GM23248 (cell line): ENCODE results near the gene DRAXIN. TPM values are rescaled to one million over a fixed set of nuclear protein-coding genes. Genes with fewer than 3 reads are reported as not detected.

Experiments used
- DNase-seq: peaks from one replicate; pipeline ENCODE4 v3.0.0-alpha.2; 2015
- H2AFZ ChIP-seq: fragments of 200-600 bp; sonication (generic); 2 replicates; pipeline ENCODE4 v1.6.1; 2016; ENCODE audit warnings: antibody characterized with exemption
- H3F3A ChIP-seq: fragments of 200-600 bp; sonication (generic); 2 replicates; pipeline ENCODE4 v1.6.1; 2016; ENCODE audit warnings: mild to moderate bottlenecking, antibody characterized with exemption, mixed run types; ENCODE audit not compliant: insufficient read depth
- H3K27ac ChIP-seq: fragments of 200-600 bp; sonication (generic); 2 replicates; pipeline ENCODE4 v1.5.1; 2016; ENCODE audit warnings: mild to moderate bottlenecking
- H3K27me3 ChIP-seq: fragments of 200-600 bp; sonication (generic); replicated peaks from 2 replicates; pipeline ENCODE4 v1.6.1; 2016; ENCODE audit warnings: mild to moderate bottlenecking; ENCODE audit not compliant: insufficient read depth
- H3K36me3 ChIP-seq: fragments of 200-600 bp; sonication (generic); 2 replicates; pipeline ENCODE4 v1.6.1; 2016; ENCODE audit warnings: low read depth, mild to moderate bottlenecking
- H3K4me1 ChIP-seq: fragments of 200-600 bp; sonication (generic); 2 replicates; pipeline ENCODE4 v1.6.1; 2016; ENCODE audit warnings: mild to moderate bottlenecking; ENCODE audit not compliant: insufficient read depth
- H3K4me2 ChIP-seq: fragments of 200-600 bp; sonication (generic); one replicate; pipeline ENCODE4 v1.6.1; 2016; ENCODE audit warnings: mild to moderate bottlenecking; ENCODE audit not compliant: unreplicated experiment
- H3K4me3 ChIP-seq: fragments of 200-600 bp; sonication (generic); 2 replicates; pipeline ENCODE4 v1.5.1; 2016; ENCODE audit warnings: mild to moderate bottlenecking
- H3K79me2 ChIP-seq: fragments of 200-600 bp; sonication (generic); 2 replicates; pipeline ENCODE4 v1.6.1; 2016; ENCODE audit warnings: mild to moderate bottlenecking; ENCODE audit not compliant: insufficient read depth
- H3K9ac ChIP-seq: fragments of 200-600 bp; sonication (generic); 2 replicates; pipeline ENCODE4 v1.6.1; 2016; ENCODE audit warnings: mild to moderate bottlenecking
- H3K9me2 ChIP-seq: fragments of 200-600 bp; sonication (generic); 2 replicates; pipeline ENCODE4 v1.6.1; 2016; ENCODE audit warnings: mixed run types, mild to moderate bottlenecking, moderate library complexity; ENCODE audit not compliant: insufficient read depth
- H3K9me3 ChIP-seq: fragments of 200-600 bp; sonication (generic); one replicate; pipeline ENCODE4 v1.6.1; 2017; ENCODE audit warnings: low read depth
- H4K20me1 ChIP-seq: fragments of 200-600 bp; sonication (generic); 2 replicates; pipeline ENCODE4 v1.6.0; 2016; ENCODE audit not compliant: insufficient read depth
- EZH2 ChIP-seq: fragments of 200-600 bp; sonication (generic); IDR thresholded peaks from 2 replicates; pipeline ENCODE4 v1.6.1; 2018; ENCODE audit warnings: antibody characterized with exemption, mild to moderate bottlenecking; ENCODE audit not compliant: insufficient read depth, poor library complexity, severe bottlenecking
- EZH2phosphoT487 ChIP-seq: fragments of 200-600 bp; sonication (generic); IDR thresholded peaks from 2 replicates; pipeline ENCODE4 v1.6.1; 2018; ENCODE audit warnings: antibody characterized with exemption, moderate library complexity, mild to moderate bottlenecking, low read depth; ENCODE audit not compliant: insufficient read depth
- WGBS, 2 experiments: methylation state at CpG; one replicate each; pipeline ENCODE4 v1.1.6; 2015 to 2017; ENCODE audit warnings: low lambda C conversion rate in 2 of 2, low coverage in 1 of 2; ENCODE audit errors: missing lambda C conversion rate in 2 of 2; 5-methylcytosine and 5-hydroxymethylcytosine counted together
- in situ Hi-C: fragments of 300-500 bp; cut with MboI; formaldehyde crosslinking; loops from 2 replicates; pipeline ENCODE4 v1.15.0; 2020
- polyA plus RNA-seq: library from polyadenylated mRNA; unstranded; fragments of >200 nt; fragmentation: Nextera tagmentation; extraction: Ambion mirVana; gene quantifications from 2 replicates; pipeline ENCODE4 v1.2.1, GENCODE V29; 2016
- total RNA-seq: library from RNA; depleted of rRNA; stranded (reverse); fragments of >200 nt; shearing (Covaris generic); gene quantifications from 2 replicates; pipeline ENCODE4 v1.2.3, GENCODE V29; 2014

DRAXIN gene
- total and polyA plus RNA-seq, 2 experiments from 2014 or later = 0.06 to 0.11 TPM

DNA sequence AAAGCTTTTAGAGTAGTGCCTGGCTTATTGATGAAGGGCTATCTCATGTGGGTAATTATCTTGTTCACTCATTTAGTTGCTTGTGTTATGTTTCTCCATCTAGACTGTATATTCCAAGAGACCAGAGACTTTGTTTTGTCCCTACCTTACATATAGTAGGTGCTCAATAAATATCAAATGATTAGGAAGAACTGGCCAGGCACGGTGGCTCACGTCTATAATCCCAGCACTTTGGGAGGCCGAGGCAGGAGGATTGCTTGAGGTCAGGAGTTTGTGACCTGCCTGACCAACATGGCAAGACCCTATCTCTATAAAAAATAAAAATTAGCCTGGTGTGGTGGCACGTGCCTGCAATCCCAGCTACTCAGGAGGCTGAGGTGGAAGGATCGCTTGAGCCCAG lies 46.2 kb upstream of the DRAXIN start:
- WGBS, 2 experiments = 77 to 84% methylated on average over 5 of the region's 5 CpGs
- no peaks in the 10 kb centered on the region for H3K9me3 ChIP-seq
- H3K27me3 ChIP-seq = no peaks in the 10 kb centered on the region
- H3F3A ChIP-seq = no peaks in the 10 kb centered on the region
- H3K4me1 ChIP-seq = no peaks in the 10 kb centered on the region
- H3K9me2 ChIP-seq = no peaks in the 10 kb centered on the region
- no peak overlapping the region for H3K9ac ChIP-seq
- DNase-seq = no peak
- TF ChIP-seq EZH2 = no peak
- TF ChIP-seq EZH2phosphoT487 = no peak
- no peak overlapping the region for H3K27ac ChIP-seq
- H3K4me3 ChIP-seq = no peak overlapping the region
- no peak overlapping the region for H3K4me2 ChIP-seq
- H3K36me3 ChIP-seq = no peaks in the 10 kb centered on the region
- in situ Hi-C loops = no loop called here
- H2AFZ ChIP-seq = no peak overlapping the region
- no peaks in the 10 kb centered on the region for H4K20me1 ChIP-seq
- no peaks in the 10 kb centered on the region for H3K79me2 ChIP-seq

- H3F3A ChIP-seq = no peaks in the 10 kb centered on the region
- H3K4me1 ChIP-seq = no peaks in the 10 kb centered on the region
- H3K27ac ChIP-seq = no peak overlapping the region
- H2AFZ ChIP-seq = no peak overlapping the region
- H3K4me2 ChIP-seq = no peak overlapping the region
- no peaks in the 10 kb centered on the region for H3K9me2 ChIP-seq
- H3K9me3 ChIP-seq = no peaks in the 10 kb centered on the region
- no peaks in the 10 kb centered on the region for H4K20me1 ChIP-seq
- in situ Hi-C loops = no loop called here
- TF ChIP-seq EZH2phosphoT487 (no peak), EZH2 (no peak)
- no peak overlapping the region for H3K4me3 ChIP-seq
- DNase-seq = peak; percentile 83
- 19 to 22% methylated on average over 8 of the region's 8 CpGs for WGBS, 2 experiments
- H3K9ac ChIP-seq = no peak overlapping the region
- H3K36me3 ChIP-seq = no peaks in the 10 kb centered on the region
- H3K27me3 ChIP-seq = no peaks in the 10 kb centered on the region
- no peaks in the 10 kb centered on the region for H3K79me2 ChIP-seq
These were observed 45.7 kb upstream of the DRAXIN start for GRCh38 chr1:11645670-11646265.

GRCh38 chr1:11646317-11646716 lies 45.2 kb upstream of the DRAXIN start:
- no peaks in the 10 kb centered on the region for H4K20me1 ChIP-seq
- in situ Hi-C loops = no loop called here
- H3F3A ChIP-seq = no peaks in the 10 kb centered on the region
- WGBS, 2 experiments = 62 to 70% methylated on average over 9 of the region's 9 CpGs
- H3K27me3 ChIP-seq = no peaks in the 10 kb centered on the region
- H3K4me2 ChIP-seq = no peak overlapping the region
- TF ChIP-seq EZH2 (no peak), EZH2phosphoT487 (no peak)
- no peaks in the 10 kb centered on the region for H3K9me2 ChIP-seq
- H3K36me3 ChIP-seq = no peaks in the 10 kb centered on the region
- H3K4me1 ChIP-seq = no peaks in the 10 kb centered on the region
- no peak overlapping the region for H3K27ac ChIP-seq
- H3K9me3 ChIP-seq = no peaks in the 10 kb centered on the region
- no peak overlapping the region for H3K4me3 ChIP-seq
- no peak for DNase-seq
- H3K79me2 ChIP-seq = no peaks in the 10 kb centered on the region
- no peak overlapping the region for H2AFZ ChIP-seq
- H3K9ac ChIP-seq = no peak overlapping the region

DNA sequence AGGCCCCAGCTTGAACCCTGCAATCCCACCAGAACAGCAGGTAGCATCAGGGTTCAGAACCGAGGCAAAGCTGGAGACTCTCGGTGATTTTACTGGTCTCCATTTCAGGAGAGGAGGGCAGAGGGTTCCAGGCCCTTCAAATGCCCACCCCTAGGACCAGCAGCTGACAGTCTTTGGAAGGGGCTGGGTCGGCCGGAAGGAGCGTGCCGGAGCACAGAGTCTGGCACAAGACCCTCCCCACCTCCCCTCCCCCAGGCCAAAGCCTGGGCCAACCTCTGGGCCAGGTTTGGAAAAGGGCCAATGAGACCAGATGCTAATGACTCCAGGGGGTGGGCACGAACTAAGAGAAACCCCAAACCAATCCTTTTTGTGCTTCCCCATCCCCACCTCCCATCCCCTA lies 44.2 kb upstream of the DRAXIN start:
- no peak overlapping the region for H3K4me2 ChIP-seq
- no peak overlapping the region for H3K4me3 ChIP-seq
- TF ChIP-seq EZH2phosphoT487 (no peak), EZH2 (no peak)
- H3F3A ChIP-seq = no peaks in the 10 kb centered on the region
- H2AFZ ChIP-seq = no peak overlapping the region
- no peaks in the 10 kb centered on the region for H3K36me3 ChIP-seq
- in situ Hi-C loops = no loop called here
- H3K9me2 ChIP-seq = no peaks in the 10 kb centered on the region
- no peak for DNase-seq
- no peaks in the 10 kb centered on the region for H4K20me1 ChIP-seq
- no peaks in the 10 kb centered on the region for H3K27me3 ChIP-seq
- H3K27ac ChIP-seq = no peak overlapping the region
- H3K9ac ChIP-seq = no peak overlapping the region
- H3K4me1 ChIP-seq = no peaks in the 10 kb centered on the region
- H3K9me3 ChIP-seq = no peaks in the 10 kb centered on the region
- no peaks in the 10 kb centered on the region for H3K79me2 ChIP-seq
- 62 to 81% methylated on average over 5 to 7 of the region's 7 CpGs for WGBS, 2 experiments

DNA sequence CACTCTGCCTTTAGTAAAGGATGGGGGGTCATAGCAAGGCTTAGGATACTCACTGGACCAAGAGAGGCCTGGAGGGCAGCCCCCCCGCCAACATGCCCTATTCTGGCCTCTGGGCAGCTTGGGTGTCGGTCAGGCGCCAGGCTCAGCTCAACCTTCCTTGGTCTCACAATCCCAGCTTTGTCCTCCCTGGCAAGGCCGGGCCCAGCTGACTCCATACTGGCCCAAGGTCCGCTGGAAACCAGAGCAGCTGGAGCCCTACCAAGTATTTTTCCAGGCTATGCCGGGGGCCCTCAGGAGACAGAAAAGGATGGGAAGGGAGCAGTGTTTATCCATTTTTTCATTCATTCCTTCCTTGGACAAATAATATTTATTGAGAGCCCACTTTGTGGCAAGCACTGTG lies 43.5 kb upstream of the DRAXIN start:
- Histone ChIP-seq H3K4me1 (no peaks in the 10 kb centered on the region), H3K79me2 (no peaks in the 10 kb centered on the region), H2AFZ (no peak overlapping the region), H3K9me3 (no peaks in the 10 kb centered on the region), H3K9me2 (no peaks in the 10 kb centered on the region), H3K4me3 (no peak overlapping the region), H3K27ac (no peak overlapping the region), H3K9ac (no peak overlapping the region), H3K4me2 (no peak overlapping the region), H3K27me3 (no peaks in the 10 kb centered on the region), H4K20me1 (no peaks in the 10 kb centered on the region), H3K36me3 (no peaks in the 10 kb centered on the region), H3F3A (no peaks in the 10 kb centered on the region)
- 70 to 77% methylated on average over 6 of the region's 6 CpGs for WGBS, 2 experiments
- no peak for TF ChIP-seq EZH2phosphoT487
- no peak for TF ChIP-seq EZH2
- in situ Hi-C loops = no loop called here
- DNase-seq = no peak
